CD4-positive, alpha-beta T cell treated with Interleukin-17A for 4 hours (primary cell): ENCODE measurements around the gene PCMTD2.
A peak's percentile ranks its signal among the peaks of the same experiment; 100 is the strongest.

Experiments used
- DNase-seq: peaks from one replicate; pipeline ENCODE4 v3.0.0-alpha.2; 2020; ENCODE audit warnings: mixed read lengths

The PCMTD2 gene

GRCh38 chr20:64239449-64240242, 15.9 kb upstream of the PCMTD2 start:
- no peak for DNase-seq

- no peak for DNase-seq
These were observed 15.1 kb upstream of the PCMTD2 start for GRCh38 chr20:64240243-64241015.

- no peak for DNase-seq
These were observed 14.5 kb upstream of the PCMTD2 start for GRCh38 chr20:64241061-64241460.

GRCh38 chr20:64242003-64242796, 13.3 kb upstream of the PCMTD2 start:
- no peak for DNase-seq

- DNase-seq, result no peak
These were observed 12.6 kb upstream of the PCMTD2 start for GRCh38 chr20:64242797-64243475.

- no peak for DNase-seq
These were observed 11.2 kb upstream of the PCMTD2 start for GRCh38 chr20:64244281-64244805.

GRCh38 chr20:64244870-64245603, 10.5 kb upstream of the PCMTD2 start:
- no peak for DNase-seq

GRCh38 chr20:64245746-64246595, 9.6 kb upstream of the PCMTD2 start:
- DNase-seq, result no peak

- DNase-seq, result no peak
These were observed 8.8 kb upstream of the PCMTD2 start for GRCh38 chr20:64246616-64247306.

GRCh38 chr20:64247307-64247618, 8.3 kb upstream of the PCMTD2 start:
- no peak for DNase-seq

- DNase-seq, result no peak
These were observed 7.3 kb upstream of the PCMTD2 start for GRCh38 chr20:64247970-64248841.

- no peak for DNase-seq
These were observed 5.5 kb upstream of the PCMTD2 start for GRCh38 chr20:64250027-64250426.

- DNase-seq, result no peak
These were observed 2.6 kb upstream of the PCMTD2 start for GRCh38 chr20:64253000-64253383.

GRCh38 chr20:64253443-64253842, 2.1 kb upstream of the PCMTD2 start:
- DNase-seq, result no peak

- no peak for DNase-seq
These were observed 1.4 kb upstream of the PCMTD2 start for GRCh38 chr20:64254156-64254555.

GRCh38 chr20:64254571-64255360, 782 bp upstream of the PCMTD2 start:
- DNase-seq, result no peak

- DNase-seq, result peak; percentile 16
These were observed 861 bp downstream of the PCMTD2 start for GRCh38 chr20:64256282-64256935.
